HepG2 (cell line): ENCODE measurements around the gene LSM14B. TPM values are rescaled to one million over a fixed set of nuclear protein-coding genes. Genes with fewer than 3 reads are reported as not detected.

Source experiments
- ATAC-seq: fragments of 200-7000 bp; cut with Tn5 transposase; 3 replicates; pipeline ENCODE4 v1.9.1; 2020; ENCODE audit warnings: mild to moderate bottlenecking, moderate library complexity
- BruUV-seq: library from RNA; stranded (reverse); fragments of 400-500 nt; replicated peaks from 2 replicates; lab custom pipeline; 2021; lab: Mats Ljungman, UMichigan
- CTCF ChIA-PET: fragments of 300-600 bp; formaldehyde crosslinking; extraction: SDS; loops from one replicate; lab custom pipeline; 2021; ENCODE audit warnings: low total read pairs, inconsistent platforms, low intra/inter-chr PET ratio; lab: Yijun Ruan, JAX
- POLR2A ChIA-PET: fragments of 350-600 bp; sonication (Branson Sonifier 250); formaldehyde crosslinking; loops from one replicate; lab custom pipeline; 2020; ENCODE audit warnings: antibody characterized with exemption, inconsistent platforms; lab: Yijun Ruan, JAX
- DNase-seq: peaks from one replicate; pipeline ENCODE4 v3.0.0-alpha.2; 2015; ENCODE audit warnings: low spot score
- FAIRE-seq: peaks from 3 replicates; lab custom pipeline; 2011; peaks lifted over from hg19 to GRCh38; lab: Jason Lieb, UNC
- H2AFZ ChIP-seq: one replicate; pipeline ENCODE4 v1.6.1; 2011; ENCODE audit warnings: low read length, inconsistent platforms
- H3K27ac ChIP-seq: fragments of 300-600 bp; 3 replicates; pipeline ENCODE4 v1.8.0; 2011; ENCODE audit warnings: mixed run types, mild to moderate bottlenecking, mixed read lengths, low read length, inconsistent platforms; ENCODE audit not compliant: insufficient read depth; ENCODE audit errors: extremely low read length
- H3K27me3 ChIP-seq, 2 experiments: fragments of 200-600 bp in 1 of 2; 2 replicates in 1 of 2; 3 replicates in 1 of 2; pipeline versions ENCODE4 v1.6.0 to v1.8.0; 2011; ENCODE audit warnings: low read length in 2 of 2, mild to moderate bottlenecking in 2 of 2, moderate library complexity in 2 of 2, inconsistent platforms in 1 of 2; ENCODE audit not compliant: insufficient read depth in 2 of 2, control insufficient read depth in 1 of 2
- H3K36me3 ChIP-seq, 2 experiments: fragments of 200-600 bp in 1 of 2; replicated peaks in 1 of 2; 2 replicates in 1 of 2; 3 replicates in 1 of 2; pipeline versions ENCODE4 v1.5.1 to v1.8.0; 2011; ENCODE audit warnings: low read length in 2 of 2, inconsistent platforms in 1 of 2; ENCODE audit not compliant: insufficient read depth in 2 of 2, control insufficient read depth in 1 of 2
- H3K4me1 ChIP-seq: 2 replicates; pipeline ENCODE4 v1.5.1; 2012; ENCODE audit warnings: low read length, inconsistent platforms; ENCODE audit not compliant: insufficient read depth
- H3K4me2 ChIP-seq: 2 replicates; pipeline ENCODE4 v1.6.0; 2011; ENCODE audit warnings: low read depth, low read length, inconsistent platforms
- H3K4me3 ChIP-seq, 3 experiments: fragments of 200-600 bp in 1 of 3; sonication (generic), shearing (Covaris generic) in 1 of 3; replicated peaks in 1 of 3; 2 replicates each; pipeline ENCODE4 v1.5.1; 2011 to 2016; ENCODE audit warnings: low read length in 3 of 3, inconsistent platforms in 2 of 3, low read depth in 2 of 3, mild to moderate bottlenecking in 2 of 3, control low read depth in 1 of 3, mixed read lengths in 1 of 3; ENCODE audit not compliant: insufficient read depth in 1 of 3
- H3K79me2 ChIP-seq: one replicate; pipeline ENCODE4 v1.6.1; 2011; ENCODE audit warnings: low read length, inconsistent platforms; ENCODE audit not compliant: insufficient read depth
- H3K9ac ChIP-seq: 2 replicates; pipeline ENCODE4 v1.6.0; 2011; ENCODE audit warnings: mild to moderate bottlenecking, low read depth, low read length, inconsistent platforms; ENCODE audit not compliant: insufficient read depth
- H3K9me3 ChIP-seq: 2 replicates; pipeline ENCODE4 v1.5.1; 2012; ENCODE audit warnings: mild to moderate bottlenecking, low read length
- H4K20me1 ChIP-seq: 2 replicates; pipeline ENCODE4 v1.6.0; 2011; ENCODE audit warnings: inconsistent platforms, mild to moderate bottlenecking, low read length, moderate library complexity; ENCODE audit not compliant: insufficient read depth
- ASH2L ChIP-seq: fragments of 300-600, 200-600 bp; sonication (generic); IDR thresholded peaks from 2 replicates; pipeline ENCODE4 v1.7.0; 2017; ENCODE audit warnings: low read depth, mild to moderate bottlenecking, moderate library complexity, mixed read lengths, low read length; ENCODE audit not compliant: insufficient read length
- CBFB ChIP-seq: sonication (generic); formaldehyde crosslinking; IDR thresholded peaks from 2 replicates; pipeline ENCODE4 v1.4.0; 2020; ENCODE audit warnings: missing genetic modification reagents
- IKZF5 ChIP-seq: IDR thresholded peaks from 2 replicates; pipeline ENCODE4 v1.6.1; 2018; ENCODE audit warnings: missing genetic modification reagents, mild to moderate bottlenecking, missing compliant biosample characterization
- MED13 ChIP-seq: sonication (generic); formaldehyde crosslinking; IDR thresholded peaks from 2 replicates; pipeline ENCODE4 v1.5.0; 2020; ENCODE audit warnings: missing genetic modification reagents
- NFRKB ChIP-seq: fragments of 450-650 bp; IDR thresholded peaks from 2 replicates; pipeline ENCODE4 v1.6.1; 2017
- POLR2AphosphoS2 ChIP-seq: IDR thresholded peaks from 2 replicates; pipeline ENCODE4 v1.6.1; 2011; ENCODE audit warnings: low read depth, low read length, improper control_type of control experiment
- TBL1XR1 ChIP-seq: fragments of 150-350 bp; IDR thresholded peaks from 2 replicates; pipeline ENCODE4 v1.6.1; 2014; ENCODE audit warnings: borderline replicate concordance, low read length; ENCODE audit not compliant: partially characterized antibody
- ZBTB25 ChIP-seq: IDR thresholded peaks from 2 replicates; pipeline ENCODE4 v1.6.1; 2018; ENCODE audit warnings: missing genetic modification reagents
- ZBTB38 ChIP-seq: sonication (generic); formaldehyde crosslinking; IDR thresholded peaks from 2 replicates; pipeline ENCODE4 v1.5.1; 2020; ENCODE audit warnings: mild to moderate bottlenecking, missing genetic modification reagents
- ZNF430 ChIP-seq: sonication (generic); formaldehyde crosslinking; IDR thresholded peaks from 2 replicates; pipeline ENCODE4 v1.9.0; 2021; ENCODE audit warnings: mild to moderate bottlenecking, missing genetic modification reagents
- WGBS: methylation state at CpG from one replicate; pipeline ENCODE4 v1.1.6; 2017; ENCODE audit warnings: low lambda C conversion rate; 5-methylcytosine and 5-hydroxymethylcytosine counted together
- in situ Hi-C: cut with HindIII; loops from 2 replicates; pipeline ENCODE4 v1.10.0; 2017; ENCODE audit warnings: low pct_unique_long_range_greater_than_20kb; ENCODE audit not compliant: extremely low pct_ligation_motif_present
- intact Hi-C: fragments of 100-400 bp; cut with micrococcal nuclease; formaldehyde crosslinking; loops from one replicate; pipeline ENCODE4 v1.10.0; 2022; ENCODE audit not compliant: unreplicated experiment
- polyA plus RNA-seq, 8 experiments: library from polyadenylated mRNA; depleted of rRNA in 3 of 8; stranded (reverse) in 7 of 8; unstranded in 1 of 8; fragments of >200 nt; fragmentation: Illumina TruSeq in 4 of 8; extraction: Trizol in 4 of 8; gene quantifications; 2 replicates each; pipeline versions ENCODE4 v1.2.1 to v1.2.3, GENCODE V29; 2011 to 2016; ENCODE audit warnings: low read depth in 4 of 8, missing spikeins in 1 of 8, mixed read lengths in 1 of 8; ENCODE audit not compliant: insufficient read depth in 1 of 8
- total RNA-seq, 5 experiments: library from RNA; depleted of rRNA; stranded (reverse); fragments of >200 nt; fragmentation: Illumina TruSeq; extraction: Trizol; gene quantifications; 2 replicates each; pipeline ENCODE4 v1.2.3, GENCODE V29; 2016; ENCODE audit warnings: low read depth in 1 of 5
- TF ChIP-seq, protein P1 (sequence below): sonication (generic); formaldehyde crosslinking; IDR thresholded peaks from 2 replicates; pipeline ENCODE4 v1.8.0; 2022; ENCODE audit warnings: mild to moderate bottlenecking, missing genetic modification reagents
- TF ChIP-seq, protein P2 (sequence below): sonication (generic); formaldehyde crosslinking; IDR thresholded peaks from 2 replicates; pipeline ENCODE4 v1.4.0; 2020; ENCODE audit warnings: missing genetic modification reagents
- TF ChIP-seq, protein P3 (sequence below): sonication (generic); formaldehyde crosslinking; IDR thresholded peaks from 2 replicates; pipeline ENCODE4 v1.8.1; 2023; ENCODE audit warnings: mild to moderate bottlenecking, missing genetic modification reagents
- TF ChIP-seq, protein P4 (sequence below): fragments of 450-650 bp; IDR thresholded peaks from 2 replicates; pipeline ENCODE4 v1.6.1; 2017; ENCODE audit warnings: mild to moderate bottlenecking

The LSM14B gene
- total and polyA plus RNA-seq, 2 of the 13 experiments (the other 11 are each of a cell fraction or from before 2014, with no cell fraction given) = 43.3 to 79.2 TPM

GRCh38 chr20:62137092-62137384 is 14.8 kb downstream of the LSM14B start:
- Histone ChIP-seq H2AFZ (no peak overlapping the region), H3K4me3 (no peak overlapping the region), H3K9me3 (no peaks in the 10 kb centered on the region), H3K27ac (no peak overlapping the region), H3K27me3 (no peaks in the 10 kb centered on the region), H3K9ac (no peak overlapping the region), H3K36me3 (peaks cover 55 to 81% of the 10 kb centered on the region in 2 experiments), H3K79me2 (peaks cover 30% of the 10 kb centered on the region), H3K4me2 (no peak overlapping the region), H4K20me1 (peaks cover 53% of the 10 kb centered on the region), H3K4me1 (peaks cover 50% of the 10 kb centered on the region)
- intact Hi-C loops (loop anchor here (1.0 to 5.0 kb wide), 3 partner anchors 14 to 126 kb away; partner anchors contain the start of genes LSM14B and TAF4), in situ Hi-C loops (no loop called here)
- DNase-seq = no peak
- ChIA-PET POLR2A (interaction anchor here (1.4 to 7.8 kb wide), 4 partner anchors 15 to 126 kb away, joined by 4 to 86 read pairs (median 25); partner anchors contain the start of genes LSM14B and TAF4), CTCF (interaction anchor here (0.8 to 3.5 kb wide), 3 partner anchors 70 to 156 kb away, joined by 3 to 48 read pairs (median 6); no protein-coding TSS in a partner anchor)
- 95% methylated on average over 6 of the region's 6 CpGs for WGBS
- no peak for ATAC-seq
- BruUV-seq = no TSS peak
- no peak for FAIRE-seq
- TF ChIP-seq TBL1XR1 (no peak), ZBTB38 (no peak), IKZF5 (CRISPR knock-in tag) (no peak), ASH2L (no peak), ZBTB25 (CRISPR knock-in tag) (0 out of 2 replicates have a peak, but pooled peaks have one; percentile 6), ZNF430 (CRISPR knock-in tag) (0 out of 2 replicates have a peak, but pooled peaks have one; percentile 28), CBFB (CRISPR knock-in tag) (no peak), POLR2AphosphoS2 (0 out of 2 replicates have a peak, but pooled peaks have one; percentile 27), MED13 (CRISPR knock-in tag) (no peak), NFRKB (no peak)
- TF ChIP-seq, protein P1, sequence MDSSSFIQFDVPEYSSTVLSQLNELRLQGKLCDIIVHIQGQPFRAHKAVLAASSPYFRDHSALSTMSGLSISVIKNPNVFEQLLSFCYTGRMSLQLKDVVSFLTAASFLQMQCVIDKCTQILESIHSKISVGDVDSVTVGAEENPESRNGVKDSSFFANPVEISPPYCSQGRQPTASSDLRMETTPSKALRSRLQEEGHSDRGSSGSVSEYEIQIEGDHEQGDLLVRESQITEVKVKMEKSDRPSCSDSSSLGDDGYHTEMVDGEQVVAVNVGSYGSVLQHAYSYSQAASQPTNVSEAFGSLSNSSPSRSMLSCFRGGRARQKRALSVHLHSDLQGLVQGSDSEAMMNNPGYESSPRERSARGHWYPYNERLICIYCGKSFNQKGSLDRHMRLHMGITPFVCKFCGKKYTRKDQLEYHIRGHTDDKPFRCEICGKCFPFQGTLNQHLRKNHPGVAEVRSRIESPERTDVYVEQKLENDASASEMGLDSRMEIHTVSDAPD = no peak
- TF ChIP-seq, protein P2, sequence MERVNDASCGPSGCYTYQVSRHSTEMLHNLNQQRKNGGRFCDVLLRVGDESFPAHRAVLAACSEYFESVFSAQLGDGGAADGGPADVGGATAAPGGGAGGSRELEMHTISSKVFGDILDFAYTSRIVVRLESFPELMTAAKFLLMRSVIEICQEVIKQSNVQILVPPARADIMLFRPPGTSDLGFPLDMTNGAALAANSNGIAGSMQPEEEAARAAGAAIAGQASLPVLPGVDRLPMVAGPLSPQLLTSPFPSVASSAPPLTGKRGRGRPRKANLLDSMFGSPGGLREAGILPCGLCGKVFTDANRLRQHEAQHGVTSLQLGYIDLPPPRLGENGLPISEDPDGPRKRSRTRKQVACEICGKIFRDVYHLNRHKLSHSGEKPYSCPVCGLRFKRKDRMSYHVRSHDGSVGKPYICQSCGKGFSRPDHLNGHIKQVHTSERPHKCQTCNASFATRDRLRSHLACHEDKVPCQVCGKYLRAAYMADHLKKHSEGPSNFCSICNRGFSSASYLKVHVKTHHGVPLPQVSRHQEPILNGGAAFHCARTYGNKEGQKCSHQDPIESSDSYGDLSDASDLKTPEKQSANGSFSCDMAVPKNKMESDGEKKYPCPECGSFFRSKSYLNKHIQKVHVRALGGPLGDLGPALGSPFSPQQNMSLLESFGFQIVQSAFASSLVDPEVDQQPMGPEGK = no peak
- TF ChIP-seq, protein P3, sequence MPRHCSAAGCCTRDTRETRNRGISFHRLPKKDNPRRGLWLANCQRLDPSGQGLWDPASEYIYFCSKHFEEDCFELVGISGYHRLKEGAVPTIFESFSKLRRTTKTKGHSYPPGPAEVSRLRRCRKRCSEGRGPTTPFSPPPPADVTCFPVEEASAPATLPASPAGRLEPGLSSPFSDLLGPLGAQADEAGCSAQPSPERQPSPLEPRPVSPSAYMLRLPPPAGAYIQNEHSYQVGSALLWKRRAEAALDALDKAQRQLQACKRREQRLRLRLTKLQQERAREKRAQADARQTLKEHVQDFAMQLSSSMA (CRISPR knock-in tag) = 0 out of 2 replicates have a peak, but pooled peaks have one; percentile 30
- TF ChIP-seq, protein P4, sequence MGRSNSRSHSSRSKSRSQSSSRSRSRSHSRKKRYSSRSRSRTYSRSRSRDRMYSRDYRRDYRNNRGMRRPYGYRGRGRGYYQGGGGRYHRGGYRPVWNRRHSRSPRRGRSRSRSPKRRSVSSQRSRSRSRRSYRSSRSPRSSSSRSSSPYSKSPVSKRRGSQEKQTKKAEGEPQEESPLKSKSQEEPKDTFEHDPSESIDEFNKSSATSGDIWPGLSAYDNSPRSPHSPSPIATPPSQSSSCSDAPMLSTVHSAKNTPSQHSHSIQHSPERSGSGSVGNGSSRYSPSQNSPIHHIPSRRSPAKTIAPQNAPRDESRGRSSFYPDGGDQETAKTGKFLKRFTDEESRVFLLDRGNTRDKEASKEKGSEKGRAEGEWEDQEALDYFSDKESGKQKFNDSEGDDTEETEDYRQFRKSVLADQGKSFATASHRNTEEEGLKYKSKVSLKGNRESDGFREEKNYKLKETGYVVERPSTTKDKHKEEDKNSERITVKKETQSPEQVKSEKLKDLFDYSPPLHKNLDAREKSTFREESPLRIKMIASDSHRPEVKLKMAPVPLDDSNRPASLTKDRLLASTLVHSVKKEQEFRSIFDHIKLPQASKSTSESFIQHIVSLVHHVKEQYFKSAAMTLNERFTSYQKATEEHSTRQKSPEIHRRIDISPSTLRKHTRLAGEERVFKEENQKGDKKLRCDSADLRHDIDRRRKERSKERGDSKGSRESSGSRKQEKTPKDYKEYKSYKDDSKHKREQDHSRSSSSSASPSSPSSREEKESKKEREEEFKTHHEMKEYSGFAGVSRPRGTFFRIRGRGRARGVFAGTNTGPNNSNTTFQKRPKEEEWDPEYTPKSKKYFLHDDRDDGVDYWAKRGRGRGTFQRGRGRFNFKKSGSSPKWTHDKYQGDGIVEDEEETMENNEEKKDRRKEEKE = no peak
